Measurements from ENCODE around the gene KCTD11. TPM values are rescaled to one million over a fixed set of nuclear protein-coding genes. Genes with fewer than 3 reads are reported as not detected.
A peak's percentile ranks its signal among the peaks of the same experiment; 100 is the strongest.

KCTD11 gene
- total RNA-seq, 1 donor = 6.9 TPM

- DNase-seq (ENCODE audit: low read depth) = no peak
Observed at GRCh38 chr17:7388856-7389255, 36.9 kb downstream of the KCTD11 start.

GRCh38 chr17:7389924-7390910, 38.3 kb downstream of the KCTD11 start:
- no peak overlapping the region for H3K4me3 ChIP-seq (ENCODE audit: low read depth, low read length)
- no peak for DNase-seq (ENCODE audit: low read depth)
- TF ChIP-seq CTCF (IDR thresholded peaks at IDR 0.05; ENCODE audit: insufficient read depth, low read length) = no peak

More at GRCh38 chr17:7388856-7389255, 36.9 kb downstream of the KCTD11 start:
- TF ChIP-seq CTCF (IDR thresholded peaks at IDR 0.05; ENCODE audit: insufficient read depth, low read length) = no peak
- H3K4me3 ChIP-seq (ENCODE audit: low read depth, low read length) = no peak overlapping the region

GRCh38 chr17:7391307-7391706, 39.3 kb downstream of the KCTD11 start:
- no peak for DNase-seq (ENCODE audit: low read depth)
- TF ChIP-seq CTCF (IDR thresholded peaks at IDR 0.05; ENCODE audit: insufficient read depth, low read length) = no peak

GRCh38 chr17:7392696-7393612, 41.0 kb downstream of the KCTD11 start:
- no peak for DNase-seq (ENCODE audit: low read depth)
- TF ChIP-seq CTCF (IDR thresholded peaks at IDR 0.05; ENCODE audit: insufficient read depth, low read length) = no peak
- peak overlapping the region; percentile 84 for H3K4me3 ChIP-seq (ENCODE audit: low read depth, low read length)

More at GRCh38 chr17:7391307-7391706, 39.3 kb downstream of the KCTD11 start:
- H3K4me3 ChIP-seq (ENCODE audit: low read depth, low read length) = no peak overlapping the region

- peak overlapping the region; percentile 84 for H3K4me3 ChIP-seq (ENCODE audit: low read depth, low read length)
- peak; percentile 10 for TF ChIP-seq CTCF (IDR thresholded peaks at IDR 0.05; ENCODE audit: insufficient read depth, low read length)
- no peak for DNase-seq (ENCODE audit: low read depth)
Observed at GRCh38 chr17:7393613-7394451, 41.9 kb downstream of the KCTD11 start.
